A673 (cell line): ENCODE data around the gene NPC1L1. TPM values are rescaled to one million over a fixed set of nuclear protein-coding genes. Genes with fewer than 3 reads are reported as not detected.

Experiments used
- BruUV-seq: library from RNA; stranded (reverse); fragments of 400-500 nt; replicated peaks from 2 replicates; lab custom pipeline; 2021; lab: Mats Ljungman, UMichigan
- CTCF ChIA-PET: fragments of 300-600 bp; sonication (Branson Sonifier 250); formaldehyde crosslinking; loops from one replicate; lab custom pipeline; 2022; ENCODE audit warnings: antibody characterized with exemption; lab: Charles Lee
- POLR2A ChIA-PET: fragments of 300-600 bp; sonication (Branson Sonifier 250); formaldehyde crosslinking; loops from one replicate; lab custom pipeline; 2022; ENCODE audit warnings: antibody characterized with exemption; ENCODE audit not compliant: low non-redundant PET; lab: Charles Lee
- DNase-seq: peaks from one replicate; pipeline ENCODE4 v3.0.0-alpha.2; 2015; ENCODE audit warnings: low spot score
- H3K27ac ChIP-seq: fragments of 200-600 bp; sonication (generic); 2 replicates; pipeline ENCODE4 v1.5.1; 2016; ENCODE audit warnings: mixed run types, low read depth, mild to moderate bottlenecking, mixed read lengths, antibody characterized with exemption, low read length; ENCODE audit not compliant: poor library complexity, severe bottlenecking
- H3K27me3 ChIP-seq: fragments of 200-600 bp; sonication (generic); replicated peaks from 2 replicates; pipeline ENCODE4 v1.6.1; 2017; ENCODE audit warnings: mixed run types, low read depth, mild to moderate bottlenecking, mixed read lengths, antibody characterized with exemption, low read length; ENCODE audit not compliant: insufficient read depth, poor library complexity
- H3K36me3 ChIP-seq: fragments of 200-600 bp; sonication (generic); 2 replicates; pipeline ENCODE4 v1.6.1; 2016; ENCODE audit warnings: mixed run types, mild to moderate bottlenecking, mixed read lengths, antibody characterized with exemption, low read length; ENCODE audit not compliant: insufficient read depth, poor library complexity, severe bottlenecking
- H3K4me1 ChIP-seq: fragments of 200-600 bp; sonication (generic); 2 replicates; pipeline ENCODE4 v1.6.1; 2017; ENCODE audit warnings: mixed run types, mild to moderate bottlenecking, mixed read lengths, antibody characterized with exemption, low read length; ENCODE audit not compliant: insufficient read depth, poor library complexity, severe bottlenecking
- H3K4me3 ChIP-seq: fragments of 200-600 bp; sonication (generic); 2 replicates; pipeline ENCODE4 v1.5.1; 2016; ENCODE audit warnings: low read depth, mixed run types, mild to moderate bottlenecking, mixed read lengths, low read length; ENCODE audit not compliant: poor library complexity, severe bottlenecking
- H3K9me3 ChIP-seq: fragments of 200-600 bp; sonication (generic); 2 replicates; pipeline ENCODE4 v1.6.1; 2016; ENCODE audit warnings: mixed run types, low read depth, mild to moderate bottlenecking, mixed read lengths, antibody characterized with exemption, low read length; ENCODE audit not compliant: poor library complexity, severe bottlenecking
- CTCF ChIP-seq: fragments of 300-800, 200-600 bp; sonication (generic); conservative IDR thresholded peaks from 2 replicates; pipeline ENCODE4 v1.5.1; 2017; ENCODE audit warnings: low read depth, mild to moderate bottlenecking, antibody characterized with exemption, low read length, moderate library complexity, mixed read lengths
- EZH2 ChIP-seq: fragments of 200-600 bp; sonication (generic); IDR thresholded peaks from 2 replicates; pipeline ENCODE4 v1.6.1; 2017; ENCODE audit warnings: borderline replicate concordance, low read depth, mild to moderate bottlenecking, mixed read lengths, antibody characterized with exemption, low read length; ENCODE audit not compliant: poor library complexity, severe bottlenecking
- intact Hi-C: fragments of 100-400 bp; cut with micrococcal nuclease; formaldehyde crosslinking; loops from one replicate; pipeline ENCODE4 v1.10.0; 2022; ENCODE audit not compliant: unreplicated experiment
- total RNA-seq: library from RNA; stranded (reverse); gene quantifications from 2 replicates; pipeline ENCODE4 v1.2.3, GENCODE V29; 2021

Gene NPC1L1
- total RNA-seq, 1 experiment from 2014 or later = not detected

- BruUV-seq = no TSS peak
- CTCF ChIA-PET = no interaction called here
- intact Hi-C loops = no loop called here
Observed at GRCh38 chr7:44515590-44516268, 25.4 kb downstream of the NPC1L1 start.

GRCh38 chr7:44512736-44513135 lies 28.4 kb downstream of the NPC1L1 start:
- Histone ChIP-seq H3K36me3 (no peaks in the 10 kb centered on the region), H3K27me3 (no peaks in the 10 kb centered on the region), H3K4me3 (no peak overlapping the region), H3K4me1 (no peaks in the 10 kb centered on the region), H3K9me3 (no peaks in the 10 kb centered on the region), H3K27ac (no peak overlapping the region)
- TF ChIP-seq CTCF = no peak
- TF ChIP-seq EZH2 = no peak
- ChIA-PET CTCF (no interaction called here), POLR2A (no interaction called here)
- intact Hi-C loops = no loop called here
- DNase-seq = no peak
- no TSS peak for BruUV-seq

More at GRCh38 chr7:44515590-44516268, 25.4 kb downstream of the NPC1L1 start:
- no peaks in the 10 kb centered on the region for H3K4me1 ChIP-seq
- no peak overlapping the region for H3K27ac ChIP-seq
- DNase-seq = no peak
- no peaks in the 10 kb centered on the region for H3K9me3 ChIP-seq
- H3K4me3 ChIP-seq = no peak overlapping the region
- H3K36me3 ChIP-seq = no peaks in the 10 kb centered on the region
- POLR2A ChIA-PET = interaction anchor here (0.6 kb wide), 1 partner anchor 683 kb away, joined by 6 read pairs; no protein-coding TSS in a partner anchor
- H3K27me3 ChIP-seq = no peaks in the 10 kb centered on the region
- TF ChIP-seq EZH2 (no peak), CTCF (no peak)

- intact Hi-C loops = no loop called here
- Histone ChIP-seq H3K36me3 (no peaks in the 10 kb centered on the region), H3K9me3 (no peaks in the 10 kb centered on the region), H3K27ac (no peak overlapping the region), H3K27me3 (no peaks in the 10 kb centered on the region), H3K4me1 (no peaks in the 10 kb centered on the region), H3K4me3 (no peak overlapping the region)
- no peak for DNase-seq
- no peak for TF ChIP-seq EZH2
- no peak for TF ChIP-seq CTCF
- no TSS peak for BruUV-seq
- CTCF ChIA-PET = no interaction called here
- POLR2A ChIA-PET = no interaction called here
Observed at GRCh38 chr7:44511863-44512468, 29.2 kb downstream of the NPC1L1 start.
